DND-41 (cell line): ENCODE data around the gene PHYH.

Source experiments
- EZH2 ChIP-seq: IDR thresholded peaks from 3 replicates; pipeline ENCODE4 v1.6.1; 2012; ENCODE audit warnings: borderline replicate concordance, low read depth, mild to moderate bottlenecking, moderate library complexity, low read length, inconsistent platforms; ENCODE audit not compliant: severe bottlenecking
- TF ChIP-seq, protein P1 (sequence below): IDR thresholded peaks from 2 replicates; pipeline ENCODE4 v1.5.1; 2012; ENCODE audit warnings: borderline replicate concordance, low read length, moderate library complexity, mild to moderate bottlenecking; ENCODE audit not compliant: poor library complexity, severe bottlenecking; ENCODE audit errors: extremely low read depth

DNA sequence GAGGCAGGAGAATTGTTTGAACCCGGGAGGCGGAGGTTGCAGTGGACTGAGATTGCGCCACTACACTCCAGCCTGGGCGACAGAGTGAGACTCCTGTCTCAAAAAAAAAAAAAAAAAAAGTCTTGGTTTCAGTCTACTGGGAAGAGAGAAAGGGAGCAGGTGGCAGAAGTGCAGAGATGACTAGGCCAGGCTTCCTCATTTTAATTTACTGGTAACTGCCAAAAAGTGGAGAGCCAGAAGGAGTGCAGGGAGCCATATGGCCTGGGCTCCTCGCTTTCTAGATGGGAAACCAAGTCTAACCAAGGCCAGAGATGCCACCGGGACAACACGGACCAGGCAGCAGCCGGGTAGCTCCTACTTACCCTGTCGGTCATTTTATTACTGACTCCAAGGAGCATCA is 36.0 kb upstream of the PHYH start:
- TF ChIP-seq, protein P1, sequence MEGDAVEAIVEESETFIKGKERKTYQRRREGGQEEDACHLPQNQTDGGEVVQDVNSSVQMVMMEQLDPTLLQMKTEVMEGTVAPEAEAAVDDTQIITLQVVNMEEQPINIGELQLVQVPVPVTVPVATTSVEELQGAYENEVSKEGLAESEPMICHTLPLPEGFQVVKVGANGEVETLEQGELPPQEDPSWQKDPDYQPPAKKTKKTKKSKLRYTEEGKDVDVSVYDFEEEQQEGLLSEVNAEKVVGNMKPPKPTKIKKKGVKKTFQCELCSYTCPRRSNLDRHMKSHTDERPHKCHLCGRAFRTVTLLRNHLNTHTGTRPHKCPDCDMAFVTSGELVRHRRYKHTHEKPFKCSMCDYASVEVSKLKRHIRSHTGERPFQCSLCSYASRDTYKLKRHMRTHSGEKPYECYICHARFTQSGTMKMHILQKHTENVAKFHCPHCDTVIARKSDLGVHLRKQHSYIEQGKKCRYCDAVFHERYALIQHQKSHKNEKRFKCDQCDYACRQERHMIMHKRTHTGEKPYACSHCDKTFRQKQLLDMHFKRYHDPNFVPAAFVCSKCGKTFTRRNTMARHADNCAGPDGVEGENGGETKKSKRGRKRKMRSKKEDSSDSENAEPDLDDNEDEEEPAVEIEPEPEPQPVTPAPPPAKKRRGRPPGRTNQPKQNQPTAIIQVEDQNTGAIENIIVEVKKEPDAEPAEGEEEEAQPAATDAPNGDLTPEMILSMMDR: no peak
- no peak for TF ChIP-seq EZH2
